Keratinocyte (primary cell): ENCODE data around the gene RBM4.

Experiments used
- CTCF ChIP-seq, 3 experiments: IDR thresholded peaks in 1 of 3; conservative IDR thresholded peaks in 1 of 3; optimal IDR thresholded peaks in 1 of 3; 2 replicates in 2 of 3; 3 replicates in 1 of 3; pipeline versions ENCODE3 to v1.5.1; 2011; ENCODE audit warnings: low read length in 3 of 3, mild to moderate bottlenecking in 3 of 3, moderate library complexity in 2 of 3, control low read depth in 1 of 3, inconsistent platforms in 1 of 3; ENCODE audit not compliant: insufficient read depth in 2 of 3; ENCODE audit errors: extremely low read depth in 1 of 3
- EZH2 ChIP-seq: IDR thresholded peaks from one replicate; pipeline ENCODE4 v1.6.1; 2012; ENCODE audit warnings: inconsistent platforms, mild to moderate bottlenecking, low read length, moderate library complexity

- no peak for TF ChIP-seq CTCF (optimal IDR thresholded peaks at IDR 0.05 in 1 of 3, IDR thresholded peaks at IDR 0.05 in 1 of 3, conservative IDR thresholded peaks at IDR 0.05 in 1 of 3; ENCODE audit: extremely low read depth in 1 of 3, insufficient read depth in 2 of 3, low read length in 3 of 3)
- no peak for TF ChIP-seq EZH2
These were observed 37.8 kb upstream of the RBM4 start for GRCh38 chr11:66600631-66601233.
